Gastroesophageal sphincter (tissue), 4 donors: ENCODE measurements around the gene UBE4A. TPM values are rescaled to one million over a fixed set of nuclear protein-coding genes. Genes with fewer than 3 reads are reported as not detected.

Experiments used
- ATAC-seq: fragments of 150-250 bp; one replicate; pipeline ENCODE4 v1.9.1; 2016; ENCODE audit warnings: mild to moderate bottlenecking, moderate library complexity
- H3K27ac ChIP-seq, 4 donors: fragments of 200-600 bp; sonication (generic) in 3 of 4; 1 replicate in 3 of 4; 2 replicates in 1 of 4; pipeline ENCODE4 v1.5.1; 2016 to 2019
- H3K27me3 ChIP-seq: fragments of 200-600 bp; sonication (generic); one replicate; pipeline ENCODE4 v1.5.1; 2019
- H3K36me3 ChIP-seq, 2 donors: fragments of 200-600 bp; sonication (generic); one replicate each; pipeline ENCODE4 v1.5.1; 2019; ENCODE audit warnings: control low read depth in 1 of 2
- H3K4me1 ChIP-seq, 3 donors: fragments of 200-600 bp; sonication (generic); 1 replicate in 2 of 3; 2 replicates in 1 of 3; pipeline ENCODE4 v1.5.1; 2016 to 2019; ENCODE audit warnings: control low read depth in 2 of 3
- H3K4me3 ChIP-seq, 2 donors: fragments of 200-600 bp; sonication (generic); one replicate each; pipeline ENCODE4 v1.5.1; 2019; ENCODE audit warnings: mild to moderate bottlenecking in 1 of 2, moderate library complexity in 1 of 2
- H3K9me3 ChIP-seq, 3 donors: fragments of 200-600 bp; sonication (generic); one replicate each; pipeline ENCODE4 v1.5.1; 2017 to 2019; ENCODE audit warnings: control low read depth in 2 of 3
- CTCF ChIP-seq, 4 experiments: fragments of 200-600 bp in 2 of 4; fragments of 450-650 bp in 2 of 4; sonication (generic) in 1 of 4; IDR thresholded peaks; one replicate each; pipeline ENCODE4 v1.5.1; 2017 to 2019; ENCODE audit warnings: antibody characterized with exemption in 4 of 4, mild to moderate bottlenecking in 2 of 4, moderate library complexity in 2 of 4
- EP300 ChIP-seq: sonication (generic); formaldehyde crosslinking; IDR thresholded peaks from one replicate; pipeline ENCODE4 v1.6.1; 2017; ENCODE audit warnings: antibody characterized with exemption, mild to moderate bottlenecking
- POLR2A ChIP-seq, 2 donors: fragments of 450-650 bp; IDR thresholded peaks; one replicate each; pipeline ENCODE4 v1.6.1; 2017; ENCODE audit warnings: antibody characterized with exemption in 2 of 2, mild to moderate bottlenecking in 2 of 2, moderate library complexity in 1 of 2
- POLR2AphosphoS5 ChIP-seq: sonication (generic); formaldehyde crosslinking; IDR thresholded peaks from one replicate; pipeline ENCODE4 v1.6.1; 2017; ENCODE audit warnings: antibody characterized with exemption
- WGBS, 2 donors: methylation state at CpG; one replicate each; pipeline ENCODE4 v1.1.5; 2018; ENCODE audit warnings: low coverage in 1 of 2; 5-methylcytosine and 5-hydroxymethylcytosine counted together
- total RNA-seq, 4 donors: library from RNA; depleted of rRNA; stranded (reverse); fragments of >200 nt; gene quantifications; one replicate each; pipeline ENCODE4 v1.1.0, GENCODE V29; 2016

UBE4A gene
- total RNA-seq, 4 donors from 2014 or later = 37.3 to 44.6 (median 42.8) TPM

- ATAC-seq = no peak
- no peaks in the 10 kb centered on the region for H3K9me3 ChIP-seq
- no peak within 1 kb of the TSS for H3K27ac ChIP-seq
- no peaks in the 10 kb centered on the region for H3K36me3 ChIP-seq
- H3K4me1 ChIP-seq = no peaks in the 10 kb centered on the region
- 58 to 70% methylated on average over 3 to 4 of the region's 6 CpGs for WGBS, 2 donors
- TF ChIP-seq EP300 = no peak
- no peak for TF ChIP-seq CTCF (IDR thresholded peaks at IDR 0.05)
- no peak for TF ChIP-seq POLR2AphosphoS5
- TF ChIP-seq POLR2A (IDR thresholded peaks at IDR 0.05) = no peak
- peaks cover 65% of the 10 kb centered on the region for H3K27me3 ChIP-seq
- no peak within 1 kb of the TSS for H3K4me3 ChIP-seq
Measured at GRCh38 chr11:118343981-118344515, 15.4 kb upstream of the UBE4A start, which contains the start of gene CD3G. Gene CD3G (plus strand): TSS chr11:118344344. CDS start chr11:118344424, 80 bp downstream.

GRCh38 chr11:118349475-118349874 lies 9.9 kb upstream of the UBE4A start:
- H3K4me1 ChIP-seq = no peaks in the 10 kb centered on the region
- no peak overlapping the region for H3K27ac ChIP-seq
- TF ChIP-seq CTCF (IDR thresholded peaks at IDR 0.05) (no peak), POLR2A (IDR thresholded peaks at IDR 0.05) (no peak), EP300 (no peak), POLR2AphosphoS5 (no peak)
- peaks cover 59% of the 10 kb centered on the region for H3K27me3 ChIP-seq
- H3K9me3 ChIP-seq = no peaks in the 10 kb centered on the region
- no peak for ATAC-seq
- no peaks in the 10 kb centered on the region for H3K36me3 ChIP-seq
- WGBS, 2 donors = 77% methylated on average over 5 to 6 of the region's 6 CpGs
- no peak overlapping the region for H3K4me3 ChIP-seq

DNA sequence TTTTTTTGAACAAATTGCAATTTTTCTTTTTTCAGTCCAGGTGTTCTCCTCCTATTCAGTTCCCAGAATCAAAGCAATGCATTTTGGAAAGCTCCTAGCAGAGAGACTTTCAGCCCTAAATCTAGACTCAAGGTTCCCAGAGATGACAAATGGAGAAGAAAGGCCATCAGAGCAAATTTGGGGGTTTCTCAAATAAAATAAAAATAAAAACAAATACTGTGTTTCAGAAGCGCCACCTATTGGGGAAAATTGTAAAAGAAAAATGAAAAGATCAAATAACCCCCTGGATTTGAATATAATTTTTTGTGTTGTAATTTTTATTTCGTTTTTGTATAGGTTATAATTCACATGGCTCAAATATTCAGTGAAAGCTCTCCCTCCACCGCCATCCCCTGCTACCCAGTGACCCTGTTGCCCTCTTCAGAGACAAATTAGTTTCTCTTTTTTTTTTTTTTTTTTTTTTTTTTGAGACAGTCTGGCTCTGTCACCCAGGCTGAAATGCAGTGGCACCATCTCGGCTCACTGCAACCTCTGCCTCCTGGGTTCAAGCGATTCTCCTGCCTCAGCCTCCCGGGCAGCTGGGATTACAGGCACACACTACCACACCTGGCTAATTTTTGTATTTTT lies 6.2 kb upstream of the UBE4A start:
- no peak for ATAC-seq
- no peaks in the 10 kb centered on the region for H3K9me3 ChIP-seq
- H3K27ac ChIP-seq = no peak overlapping the region
- WGBS, 2 donors = 1 to 20% methylated on average over 3 to 5 of the region's 6 CpGs
- H3K4me3 ChIP-seq = no peak overlapping the region
- no peaks in the 10 kb centered on the region for H3K36me3 ChIP-seq
- no peaks in the 10 kb centered on the region for H3K4me1 ChIP-seq
- TF ChIP-seq POLR2A (IDR thresholded peaks at IDR 0.05) (no peak), CTCF (IDR thresholded peaks at IDR 0.05) (peak; percentile 22 to 52 (median 46))
- H3K27me3 ChIP-seq = peaks cover 41% of the 10 kb centered on the region

GRCh38 chr11:118358071-118358470 lies 1.3 kb upstream of the UBE4A start:
- TF ChIP-seq POLR2A (IDR thresholded peaks at IDR 0.05) (no peak), EP300 (no peak), POLR2AphosphoS5 (no peak), CTCF (IDR thresholded peaks at IDR 0.05) (no peak)
- Histone ChIP-seq H3K36me3 (no peaks in the 10 kb centered on the region), H3K4me1 (peaks cover 0 to 24% (median 0%) of the 10 kb centered on the region in 3 donors), H3K27me3 (no peaks in the 10 kb centered on the region), H3K27ac (no peak overlapping the region), H3K4me3 (no peak overlapping the region), H3K9me3 (no peaks in the 10 kb centered on the region)
- no peak for ATAC-seq
- WGBS, 2 donors = 44 to 51% methylated on average over 3 of the region's 3 CpGs

DNA sequence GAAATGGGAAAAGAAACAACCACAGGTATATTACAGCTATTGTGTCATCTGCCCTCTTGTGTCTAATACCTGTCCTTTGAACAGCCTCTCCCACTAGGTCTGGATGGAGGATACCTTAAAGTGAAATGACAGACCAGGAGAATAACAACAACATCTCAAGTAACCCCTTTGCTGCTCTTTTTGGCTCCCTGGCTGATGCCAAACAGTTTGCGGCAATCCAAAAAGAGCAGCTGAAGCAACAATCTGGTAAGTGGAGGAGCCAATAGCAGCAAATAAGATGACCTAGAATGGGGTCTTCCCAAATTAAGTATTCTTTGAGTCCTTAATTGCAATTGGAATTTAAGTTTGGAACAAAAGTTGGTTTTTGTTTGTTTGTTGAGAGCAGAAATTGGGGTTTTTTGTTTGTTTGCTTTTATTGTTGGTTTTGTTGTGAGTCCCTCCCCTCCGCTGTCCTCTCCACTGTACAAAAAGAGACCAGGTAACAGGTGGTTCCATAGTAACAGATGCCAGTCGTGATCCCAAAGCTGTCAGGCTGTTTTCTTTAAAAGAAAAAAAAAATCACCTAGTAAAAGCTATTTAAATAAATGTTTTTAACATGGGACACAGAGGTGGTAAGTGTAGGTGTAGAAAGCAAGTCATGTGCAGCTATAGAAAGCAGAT lies 5.7 kb downstream of the UBE4A start:
- H3K36me3 ChIP-seq = peaks cover 0 to 61% of the 10 kb centered on the region in 2 donors
- ATAC-seq = no peak
- H3K4me3 ChIP-seq = no peak overlapping the region
- no peaks in the 10 kb centered on the region for H3K9me3 ChIP-seq
- TF ChIP-seq EP300 (no peak), POLR2AphosphoS5 (no peak), CTCF (IDR thresholded peaks at IDR 0.05) (no peak), POLR2A (IDR thresholded peaks at IDR 0.05) (no peak)
- WGBS, 2 donors = 86 to 92% methylated on average over 2 of the region's 3 CpGs
- H3K27me3 ChIP-seq = no peaks in the 10 kb centered on the region
- no peak overlapping the region for H3K27ac ChIP-seq
- peaks cover 0 to 21% (median 0%) of the 10 kb centered on the region in 3 donors for H3K4me1 ChIP-seq
